Immature natural killer cell (primary cell): ENCODE results near the gene C14orf93. TPM values are rescaled to one million over a fixed set of nuclear protein-coding genes. Genes with fewer than 3 reads are reported as not detected.
A peak's percentile ranks its signal among the peaks of the same experiment; 100 is the strongest.
"Not testable (repeated sequence)": the region's sequence is repeated elsewhere in the genome, so short reads cannot be mapped to it uniquely, and the experiment has no call there.

Experiments
- DNase-seq, 3 donors: peaks; one replicate each; pipeline ENCODE4 v3.0.0; 2022; ENCODE audit warnings: mixed read lengths in 1 of 3
- H3K27ac Mint-ChIP-seq, 6 donors: one replicate each; pipeline ENCODE4 v1.8.0; 2020; ENCODE audit warnings: mixed read lengths in 6 of 6, mild to moderate bottlenecking in 5 of 6, inconsistent platforms in 4 of 6, moderate library complexity in 3 of 6
- H3K27me3 Mint-ChIP-seq, 3 donors: one replicate each; pipeline ENCODE4 v1.8.0; 2020 to 2021; ENCODE audit warnings: low read depth in 3 of 3, mild to moderate bottlenecking in 3 of 3, mixed read lengths in 3 of 3, moderate library complexity in 3 of 3, inconsistent platforms in 1 of 3
- H3K36me3 Mint-ChIP-seq, 3 donors: one replicate each; pipeline ENCODE4 v1.8.0; 2020; ENCODE audit warnings: mixed read lengths in 3 of 3, inconsistent platforms in 2 of 3, mild to moderate bottlenecking in 2 of 3
- H3K4me1 Mint-ChIP-seq, 2 donors: one replicate each; pipeline ENCODE4 v1.8.0; 2020; ENCODE audit warnings: inconsistent platforms in 2 of 2, mild to moderate bottlenecking in 2 of 2, mixed read lengths in 2 of 2, moderate library complexity in 1 of 2
- H3K4me3 Mint-ChIP-seq, 5 donors: one replicate each; pipeline ENCODE4 v1.8.0; 2020; ENCODE audit warnings: mild to moderate bottlenecking in 5 of 5, mixed read lengths in 5 of 5, inconsistent platforms in 3 of 5, moderate library complexity in 3 of 5
- H3K9me3 Mint-ChIP-seq, 6 donors: one replicate each; pipeline ENCODE4 v1.8.0; 2020; ENCODE audit warnings: mild to moderate bottlenecking in 6 of 6, mixed read lengths in 6 of 6, inconsistent platforms in 4 of 6, moderate library complexity in 3 of 6
- polyA plus RNA-seq, 3 donors: library from polyadenylated mRNA; unstranded; fragments of 300-500 nt; fragmentation: Illumina TruSeq; gene quantifications; one replicate each; pipeline ENCODE4 v1.2.3, GENCODE V29; 2021

C14orf93 gene
- polyA plus RNA-seq, 3 donors from 2014 or later, result 3.4 to 9.8 (median 5.0) TPM

GRCh38 chr14:22974530-22975313, 35.2 kb downstream of the C14orf93 start:
- Mint-ChIP-seq H3K4me3 (no peak overlapping the region), H3K4me1 (peaks cover 0 to 1% of the 10 kb centered on the region in 2 donors)

GRCh38 chr14:22973217-22974032, 36.5 kb downstream of the C14orf93 start:
- Mint-ChIP-seq H3K4me1 (no peaks in the 10 kb centered on the region), H3K27ac (no peak overlapping the region), H3K36me3 (no peaks in the 10 kb centered on the region)

More at GRCh38 chr14:22974530-22975313, 35.2 kb downstream of the C14orf93 start:
- Mint-ChIP-seq H3K27ac (no peak overlapping the region), H3K27me3 (peaks cover 0 to 2% (median 2%) of the 10 kb centered on the region in 3 donors), H3K36me3 (no peaks in the 10 kb centered on the region), H3K9me3 (no peaks in the 10 kb centered on the region)
- DNase-seq, result no peak

GRCh38 chr14:22972313-22972930, 37.5 kb downstream of the C14orf93 start:
- Mint-ChIP-seq H3K4me1 (no peaks in the 10 kb centered on the region), H3K4me3 (no peak overlapping the region), H3K9me3 (no peaks in the 10 kb centered on the region), H3K27ac (no peak overlapping the region), H3K36me3 (no peaks in the 10 kb centered on the region), H3K27me3 (peaks cover 0 to 3% (median under 1%) of the 10 kb centered on the region in 3 donors)
- no peak for DNase-seq

More at GRCh38 chr14:22973217-22974032, 36.5 kb downstream of the C14orf93 start:
- H3K9me3 Mint-ChIP-seq, result no peaks in the 10 kb centered on the region
- peak; percentile 28 to 48 (median 47) for DNase-seq
- no peak overlapping the region for H3K4me3 Mint-ChIP-seq
- H3K27me3 Mint-ChIP-seq, result peaks cover 0 to 2% (median 2%) of the 10 kb centered on the region in 3 donors

- no peaks in the 10 kb centered on the region for H3K36me3 Mint-ChIP-seq
- no peak for DNase-seq
These were observed 38.8 kb downstream of the C14orf93 start for GRCh38 chr14:22971152-22971551.

GRCh38 chr14:22966783-22967269, 43.1 kb downstream of the C14orf93 start:
- H3K27ac Mint-ChIP-seq, result no peak overlapping the region
- H3K4me3 Mint-ChIP-seq, result no peak overlapping the region
- no peak for DNase-seq
- H3K27me3 Mint-ChIP-seq, result peaks cover 0 to 5% (median 3%) of the 10 kb centered on the region in 3 donors
- no peaks in the 10 kb centered on the region for H3K4me1 Mint-ChIP-seq
- H3K9me3 Mint-ChIP-seq, result no peaks in the 10 kb centered on the region
- no peaks in the 10 kb centered on the region for H3K36me3 Mint-ChIP-seq

More at GRCh38 chr14:22971152-22971551, 38.8 kb downstream of the C14orf93 start:
- H3K9me3 Mint-ChIP-seq, result no peaks in the 10 kb centered on the region
- peaks cover 0 to 2% (median 0%) of the 10 kb centered on the region in 3 donors for H3K27me3 Mint-ChIP-seq
- no peak overlapping the region for H3K4me3 Mint-ChIP-seq
- H3K4me1 Mint-ChIP-seq, result no peaks in the 10 kb centered on the region
- H3K27ac Mint-ChIP-seq, result no peak overlapping the region

GRCh38 chr14:22965916-22966782, 43.8 kb downstream of the C14orf93 start:
- H3K27ac Mint-ChIP-seq, H3K4me3 Mint-ChIP-seq, H3K36me3 Mint-ChIP-seq, H3K27me3 Mint-ChIP-seq, H3K9me3 Mint-ChIP-seq, H3K4me1 Mint-ChIP-seq, DNase-seq: not testable (repeated sequence)

GRCh38 chr14:22962061-22962676, 47.8 kb downstream of the C14orf93 start:
- Mint-ChIP-seq H3K27ac (no peak overlapping the region), H3K4me1 (peaks cover 3 to 9% of the 10 kb centered on the region in 2 donors), H3K36me3 (no peaks in the 10 kb centered on the region), H3K4me3 (no peak overlapping the region), H3K9me3 (no peaks in the 10 kb centered on the region), H3K27me3 (peaks cover 0 to 5% (median 1%) of the 10 kb centered on the region in 3 donors)
- no peak for DNase-seq

- peak overlapping the region; percentile 83 to 94 (median 90) for H3K27ac Mint-ChIP-seq
- H3K4me1 Mint-ChIP-seq, result peaks cover 17 to 27% of the 10 kb centered on the region in 2 donors
- H3K27me3 Mint-ChIP-seq, result peaks cover 0 to 3% (median 0%) of the 10 kb centered on the region in 3 donors
- peak overlapping the region; percentile 89 to 95 (median 93) for H3K4me3 Mint-ChIP-seq
- H3K36me3 Mint-ChIP-seq, result peaks cover 4 to 10% (median 7%) of the 10 kb centered on the region in 3 donors
- H3K9me3 Mint-ChIP-seq, result no peaks in the 10 kb centered on the region
- no peak for DNase-seq
These were observed 54.0 kb downstream of the C14orf93 start for GRCh38 chr14:22955702-22956569.

GRCh38 chr14:22952418-22952817, 57.5 kb downstream of the C14orf93 start:
- Mint-ChIP-seq H3K4me1 (peaks cover 15 to 21% of the 10 kb centered on the region in 2 donors), H3K4me3 (no peak overlapping the region), H3K27ac (no peak overlapping the region), H3K27me3 (peaks cover 0 to 3% (median 0%) of the 10 kb centered on the region in 3 donors), H3K9me3 (no peaks in the 10 kb centered on the region), H3K36me3 (peaks cover 10 to 15% (median 12%) of the 10 kb centered on the region in 3 donors)
- no peak for DNase-seq

GRCh38 chr14:22951795-22952194, 58.1 kb downstream of the C14orf93 start:
- H3K4me3 Mint-ChIP-seq, H3K27ac Mint-ChIP-seq, H3K27me3 Mint-ChIP-seq, H3K9me3 Mint-ChIP-seq, DNase-seq: not testable (repeated sequence)
- H3K36me3 Mint-ChIP-seq, result peaks cover 15 to 19% (median 18%) of the 10 kb centered on the region in 3 donors
- peaks cover 13 to 17% of the 10 kb centered on the region in 2 donors for H3K4me1 Mint-ChIP-seq

GRCh38 chr14:22945642-22946041, 64.3 kb downstream of the C14orf93 start:
- no peak for DNase-seq
- Mint-ChIP-seq H3K27ac (no peak overlapping the region), H3K4me1 (no peaks in the 10 kb centered on the region), H3K9me3 (no peaks in the 10 kb centered on the region), H3K4me3 (no peak overlapping the region), H3K36me3 (peaks cover 8 to 22% (median 21%) of the 10 kb centered on the region in 3 donors), H3K27me3 (peaks cover 0 to 1% (median 0%) of the 10 kb centered on the region in 3 donors)

GRCh38 chr14:22939684-22940083, 70.3 kb downstream of the C14orf93 start:
- no peak for DNase-seq
- Mint-ChIP-seq H3K9me3 (no peaks in the 10 kb centered on the region), H3K4me3 (no peak overlapping the region), H3K27ac (peak overlapping the region in 1 of 6 donors; percentile 9), H3K36me3 (peaks cover 0 to 8% (median 4%) of the 10 kb centered on the region in 3 donors), H3K27me3 (no peaks in the 10 kb centered on the region), H3K4me1 (no peaks in the 10 kb centered on the region)
